ENCODE data around the gene NINJ2.

Gene NINJ2

GRCh38 chr12:673849-674248 is 10.6 kb upstream of the NINJ2 start:
- Histone ChIP-seq H3K9me3 (ENCODE audit: control insufficient read depth, insufficient read depth, low read length) (no peaks in the 10 kb centered on the region), H3K36me3 (ENCODE audit: control insufficient read depth, insufficient read depth, low read length) (no peaks in the 10 kb centered on the region), H3K4me1 (ENCODE audit: control insufficient read depth, insufficient read depth, low read length) (no peaks in the 10 kb centered on the region), H3K27me3 (ENCODE audit: control insufficient read depth, insufficient read depth, low read length) (no peaks in the 10 kb centered on the region), H3K4me3 (ENCODE audit: low read length) (no peak overlapping the region), H3K27ac (ENCODE audit: low read length) (no peak overlapping the region)
- DNase-seq (ENCODE audit: low read depth, low spot score), result no peak
- WGBS (ENCODE audit: insufficient coverage, insufficient read length), result no CpG with 5 or more reads among the region's 3 CpGs

GRCh38 chr12:669576-669945 is 6.3 kb upstream of the NINJ2 start:
- Histone ChIP-seq H3K36me3 (ENCODE audit: control insufficient read depth, insufficient read depth, low read length) (no peaks in the 10 kb centered on the region), H3K27ac (ENCODE audit: low read length) (no peak overlapping the region), H3K9me3 (ENCODE audit: control insufficient read depth, insufficient read depth, low read length) (no peaks in the 10 kb centered on the region), H3K4me3 (ENCODE audit: low read length) (no peak overlapping the region), H3K27me3 (ENCODE audit: control insufficient read depth, insufficient read depth, low read length) (no peaks in the 10 kb centered on the region), H3K4me1 (ENCODE audit: control insufficient read depth, insufficient read depth, low read length) (no peaks in the 10 kb centered on the region)
- WGBS (ENCODE audit: insufficient coverage, insufficient read length), result no CpG with 5 or more reads among the region's 8 CpGs
- DNase-seq (ENCODE audit: low read depth, low spot score), result no peak

- DNase-seq (ENCODE audit: low read depth, low spot score), result no peak
- no peaks in the 10 kb centered on the region for H3K4me1 ChIP-seq (ENCODE audit: control insufficient read depth, insufficient read depth, low read length)
- H3K27me3 ChIP-seq (ENCODE audit: control insufficient read depth, insufficient read depth, low read length), result no peaks in the 10 kb centered on the region
- H3K4me3 ChIP-seq (ENCODE audit: low read length), result no peak overlapping the region
- no peaks in the 10 kb centered on the region for H3K36me3 ChIP-seq (ENCODE audit: control insufficient read depth, insufficient read depth, low read length)
- no peak overlapping the region for H3K27ac ChIP-seq (ENCODE audit: low read length)
- H3K9me3 ChIP-seq (ENCODE audit: control insufficient read depth, insufficient read depth, low read length), result no peaks in the 10 kb centered on the region
- WGBS (ENCODE audit: insufficient coverage, insufficient read length), result no CpG with 5 or more reads among the region's 1 CpG
These were observed 4.8 kb upstream of the NINJ2 start for GRCh38 chr12:668090-668481.

GRCh38 chr12:666766-667308 is 3.6 kb upstream of the NINJ2 start:
- no peak overlapping the region for H3K27ac ChIP-seq (ENCODE audit: low read length)
- no peak overlapping the region for H3K4me3 ChIP-seq (ENCODE audit: low read length)
- H3K27me3 ChIP-seq (ENCODE audit: control insufficient read depth, insufficient read depth, low read length), result no peaks in the 10 kb centered on the region
- no peaks in the 10 kb centered on the region for H3K4me1 ChIP-seq (ENCODE audit: control insufficient read depth, insufficient read depth, low read length)
- WGBS (ENCODE audit: insufficient coverage, insufficient read length), result no CpG with 5 or more reads among the region's 7 CpGs
- no peaks in the 10 kb centered on the region for H3K36me3 ChIP-seq (ENCODE audit: control insufficient read depth, insufficient read depth, low read length)
- no peaks in the 10 kb centered on the region for H3K9me3 ChIP-seq (ENCODE audit: control insufficient read depth, insufficient read depth, low read length)
- DNase-seq (ENCODE audit: low read depth, low spot score), result no peak

GRCh38 chr12:666066-666465 is 2.8 kb upstream of the NINJ2 start:
- H3K27ac ChIP-seq (ENCODE audit: low read length), result no peak overlapping the region
- H3K36me3 ChIP-seq (ENCODE audit: control insufficient read depth, insufficient read depth, low read length), result no peaks in the 10 kb centered on the region
- H3K27me3 ChIP-seq (ENCODE audit: control insufficient read depth, insufficient read depth, low read length), result no peaks in the 10 kb centered on the region
- WGBS (ENCODE audit: insufficient coverage, insufficient read length), result no CpG with 5 or more reads among the region's 2 CpGs
- H3K9me3 ChIP-seq (ENCODE audit: control insufficient read depth, insufficient read depth, low read length), result no peaks in the 10 kb centered on the region
- H3K4me3 ChIP-seq (ENCODE audit: low read length), result no peak overlapping the region
- no peak for DNase-seq (ENCODE audit: low read depth, low spot score)
- no peaks in the 10 kb centered on the region for H3K4me1 ChIP-seq (ENCODE audit: control insufficient read depth, insufficient read depth, low read length)

- no peaks in the 10 kb centered on the region for H3K9me3 ChIP-seq (ENCODE audit: control insufficient read depth, insufficient read depth, low read length)
- WGBS (ENCODE audit: insufficient coverage, insufficient read length), result no CpG with 5 or more reads among the region's 5 CpGs
- no peak overlapping the region for H3K27ac ChIP-seq (ENCODE audit: low read length)
- no peaks in the 10 kb centered on the region for H3K27me3 ChIP-seq (ENCODE audit: control insufficient read depth, insufficient read depth, low read length)
- H3K4me1 ChIP-seq (ENCODE audit: control insufficient read depth, insufficient read depth, low read length), result no peaks in the 10 kb centered on the region
- DNase-seq (ENCODE audit: low read depth, low spot score), result no peak
- no peak overlapping the region for H3K4me3 ChIP-seq (ENCODE audit: low read length)
- no peaks in the 10 kb centered on the region for H3K36me3 ChIP-seq (ENCODE audit: control insufficient read depth, insufficient read depth, low read length)
These were observed 1.5 kb upstream of the NINJ2 start for GRCh38 chr12:664779-665092.

GRCh38 chr12:664075-664778 is 982 bp upstream of the NINJ2 start:
- WGBS (ENCODE audit: insufficient coverage, insufficient read length), result no CpG with 5 or more reads among the region's 13 CpGs
- no peaks in the 10 kb centered on the region for H3K4me1 ChIP-seq (ENCODE audit: control insufficient read depth, insufficient read depth, low read length)
- H3K27me3 ChIP-seq (ENCODE audit: control insufficient read depth, insufficient read depth, low read length), result no peaks in the 10 kb centered on the region
- no peaks in the 10 kb centered on the region for H3K9me3 ChIP-seq (ENCODE audit: control insufficient read depth, insufficient read depth, low read length)
- no peak overlapping the region for H3K4me3 ChIP-seq (ENCODE audit: low read length)
- DNase-seq (ENCODE audit: low read depth, low spot score), result no peak
- no peaks in the 10 kb centered on the region for H3K36me3 ChIP-seq (ENCODE audit: control insufficient read depth, insufficient read depth, low read length)
- no peak overlapping the region for H3K27ac ChIP-seq (ENCODE audit: low read length)

- H3K4me1 ChIP-seq (ENCODE audit: control insufficient read depth, insufficient read depth, low read length), result no peaks in the 10 kb centered on the region
- no peak for DNase-seq (ENCODE audit: low read depth, low spot score)
- no peaks in the 10 kb centered on the region for H3K36me3 ChIP-seq (ENCODE audit: control insufficient read depth, insufficient read depth, low read length)
- H3K27me3 ChIP-seq (ENCODE audit: control insufficient read depth, insufficient read depth, low read length), result no peaks in the 10 kb centered on the region
- no CpG with 5 or more reads among the region's 8 CpGs for WGBS (ENCODE audit: insufficient coverage, insufficient read length)
- no peak overlapping the region for H3K27ac ChIP-seq (ENCODE audit: low read length)
- H3K9me3 ChIP-seq (ENCODE audit: control insufficient read depth, insufficient read depth, low read length), result no peaks in the 10 kb centered on the region
- H3K4me3 ChIP-seq (ENCODE audit: low read length), result no peak overlapping the region
These were observed 516 bp downstream of the NINJ2 start for GRCh38 chr12:662566-663292.

GRCh38 chr12:661720-662486 is 1.3 kb downstream of the NINJ2 start:
- no peak for DNase-seq (ENCODE audit: low read depth, low spot score)
- Histone ChIP-seq H3K4me1 (ENCODE audit: control insufficient read depth, insufficient read depth, low read length) (no peaks in the 10 kb centered on the region), H3K27ac (ENCODE audit: low read length) (no peak overlapping the region), H3K36me3 (ENCODE audit: control insufficient read depth, insufficient read depth, low read length) (no peaks in the 10 kb centered on the region), H3K4me3 (ENCODE audit: low read length) (no peak overlapping the region), H3K9me3 (ENCODE audit: control insufficient read depth, insufficient read depth, low read length) (no peaks in the 10 kb centered on the region), H3K27me3 (ENCODE audit: control insufficient read depth, insufficient read depth, low read length) (no peaks in the 10 kb centered on the region)
- no CpG with 5 or more reads among the region's 11 CpGs for WGBS (ENCODE audit: insufficient coverage, insufficient read length)

- no peak for DNase-seq (ENCODE audit: low read depth, low spot score)
- Histone ChIP-seq H3K4me1 (ENCODE audit: control insufficient read depth, insufficient read depth, low read length) (no peaks in the 10 kb centered on the region), H3K27ac (ENCODE audit: low read length) (no peak overlapping the region), H3K27me3 (ENCODE audit: control insufficient read depth, insufficient read depth, low read length) (no peaks in the 10 kb centered on the region), H3K9me3 (ENCODE audit: control insufficient read depth, insufficient read depth, low read length) (no peaks in the 10 kb centered on the region), H3K36me3 (ENCODE audit: control insufficient read depth, insufficient read depth, low read length) (no peaks in the 10 kb centered on the region), H3K4me3 (ENCODE audit: low read length) (no peak overlapping the region)
- no CpG with 5 or more reads among the region's 5 CpGs for WGBS (ENCODE audit: insufficient coverage, insufficient read length)
These were observed 4.1 kb downstream of the NINJ2 start for GRCh38 chr12:659090-659683.

All from iPS DF 6.9 (cell line).